ENCODE results near the gene CAPZB.
"Not testable (repeated sequence)": the region's sequence is repeated elsewhere in the genome, so short reads cannot be mapped to it uniquely, and the experiment has no call there.

Gene CAPZB

DNA sequence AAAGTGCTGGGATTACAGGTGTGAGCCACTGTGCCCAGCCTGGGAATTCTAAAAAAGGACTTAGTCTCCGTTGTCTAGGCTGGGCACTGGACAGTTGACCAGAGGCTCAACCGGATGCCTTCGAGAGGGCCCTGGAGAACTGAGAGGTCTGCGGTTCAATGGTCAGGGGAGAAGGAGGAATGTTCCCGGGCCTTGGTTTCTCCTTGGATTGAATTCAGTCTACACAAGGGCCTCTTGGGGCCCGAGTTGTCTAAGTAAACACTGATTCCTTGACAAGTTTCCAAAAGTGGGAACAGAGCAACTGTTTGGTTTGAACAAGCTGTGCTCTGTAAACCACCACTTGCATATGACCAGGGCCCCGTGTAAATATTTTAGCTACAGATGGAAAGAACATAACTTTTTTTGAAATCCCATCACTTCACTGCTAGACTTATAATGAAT is 29.1 kb upstream of the CAPZB start:
- Histone ChIP-seq H3K4me2 (ENCODE audit: low read length) (no peak overlapping the region), H4K20me1 (ENCODE audit: insufficient read depth, low read length) (no peaks in the 10 kb centered on the region), H3K9me3 (ENCODE audit: low read length) (no peaks in the 10 kb centered on the region), H3K27me3 (ENCODE audit: insufficient read depth, low read length) (no peaks in the 10 kb centered on the region; the same call in 1 of the 2 replicates), H3K36me3 (ENCODE audit: insufficient read depth, low read length) (no peaks in the 10 kb centered on the region), H3K4me3 (ENCODE audit: low read depth, low read length, poor library complexity, severe bottlenecking) (no peak overlapping the region), H3K9me2 (ENCODE audit: low read depth, low read length) (no peaks in the 10 kb centered on the region), H3K4me1 (ENCODE audit: insufficient read depth, low read length, severe bottlenecking) (no peaks in the 10 kb centered on the region), H3K9ac (ENCODE audit: low read length) (no peak overlapping the region), H3K79me2 (ENCODE audit: insufficient read depth, low read length) (no peaks in the 10 kb centered on the region), H2AFZ (ENCODE audit: low read length) (no peak overlapping the region), H3K27ac (ENCODE audit: low read depth, low read length, poor library complexity, severe bottlenecking) (no peak overlapping the region), H3F3A (ENCODE audit: insufficient read depth, low read length) (no peaks in the 10 kb centered on the region)
- TF ChIP-seq, protein P1, sequence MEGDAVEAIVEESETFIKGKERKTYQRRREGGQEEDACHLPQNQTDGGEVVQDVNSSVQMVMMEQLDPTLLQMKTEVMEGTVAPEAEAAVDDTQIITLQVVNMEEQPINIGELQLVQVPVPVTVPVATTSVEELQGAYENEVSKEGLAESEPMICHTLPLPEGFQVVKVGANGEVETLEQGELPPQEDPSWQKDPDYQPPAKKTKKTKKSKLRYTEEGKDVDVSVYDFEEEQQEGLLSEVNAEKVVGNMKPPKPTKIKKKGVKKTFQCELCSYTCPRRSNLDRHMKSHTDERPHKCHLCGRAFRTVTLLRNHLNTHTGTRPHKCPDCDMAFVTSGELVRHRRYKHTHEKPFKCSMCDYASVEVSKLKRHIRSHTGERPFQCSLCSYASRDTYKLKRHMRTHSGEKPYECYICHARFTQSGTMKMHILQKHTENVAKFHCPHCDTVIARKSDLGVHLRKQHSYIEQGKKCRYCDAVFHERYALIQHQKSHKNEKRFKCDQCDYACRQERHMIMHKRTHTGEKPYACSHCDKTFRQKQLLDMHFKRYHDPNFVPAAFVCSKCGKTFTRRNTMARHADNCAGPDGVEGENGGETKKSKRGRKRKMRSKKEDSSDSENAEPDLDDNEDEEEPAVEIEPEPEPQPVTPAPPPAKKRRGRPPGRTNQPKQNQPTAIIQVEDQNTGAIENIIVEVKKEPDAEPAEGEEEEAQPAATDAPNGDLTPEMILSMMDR (IDR thresholded peaks at IDR 0.05; ENCODE audit: low read length) = no peak

DNA sequence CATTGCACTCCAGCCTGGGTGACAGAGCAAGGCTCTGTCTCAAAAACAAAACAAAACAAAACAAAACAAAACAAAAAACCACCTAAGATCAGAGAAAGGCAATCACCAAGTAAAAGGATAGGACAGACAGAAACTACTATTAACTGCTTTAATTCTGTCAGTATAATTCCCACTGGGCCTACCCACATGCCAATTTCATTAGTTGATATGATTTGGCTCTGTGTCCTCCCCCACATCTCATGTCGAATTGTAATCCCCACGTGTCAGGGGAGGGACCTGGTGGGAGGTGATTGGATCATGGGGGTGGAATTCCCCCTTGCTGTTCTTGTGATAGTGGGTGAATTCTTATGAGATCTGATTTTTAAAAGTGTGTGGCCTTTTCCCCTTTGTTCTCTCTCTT is 27.2 kb upstream of the CAPZB start:
- H3K9ac ChIP-seq (ENCODE audit: low read length) = no peak overlapping the region
- H3F3A ChIP-seq (ENCODE audit: insufficient read depth, low read length) = no peaks in the 10 kb centered on the region
- H3K9me2 ChIP-seq (ENCODE audit: low read depth, low read length) = no peaks in the 10 kb centered on the region
- no peaks in the 10 kb centered on the region for H4K20me1 ChIP-seq (ENCODE audit: insufficient read depth, low read length)
- no peak overlapping the region for H2AFZ ChIP-seq (ENCODE audit: low read length)
- no peaks in the 10 kb centered on the region for H3K4me1 ChIP-seq (ENCODE audit: insufficient read depth, low read length, severe bottlenecking)
- no peak overlapping the region for H3K27ac ChIP-seq (ENCODE audit: low read depth, low read length, poor library complexity, severe bottlenecking)
- no peaks in the 10 kb centered on the region for H3K36me3 ChIP-seq (ENCODE audit: insufficient read depth, low read length)
- H3K4me3 ChIP-seq (ENCODE audit: low read depth, low read length, poor library complexity, severe bottlenecking) = no peak overlapping the region
- H3K79me2 ChIP-seq (ENCODE audit: insufficient read depth, low read length) = no peaks in the 10 kb centered on the region
- no peak for TF ChIP-seq EZH2 (IDR thresholded peaks at IDR 0.05; ENCODE audit: borderline replicate concordance, low read length)
- TF ChIP-seq, protein P1 (IDR thresholded peaks at IDR 0.05; ENCODE audit: low read length) = no peak
- H3K4me2 ChIP-seq (ENCODE audit: low read length) = no peak overlapping the region
- H3K9me3 ChIP-seq (ENCODE audit: low read length) = no peaks in the 10 kb centered on the region
- no peaks in the 10 kb centered on the region; the same call in 1 of the 2 replicates for H3K27me3 ChIP-seq (ENCODE audit: insufficient read depth, low read length)

DNA sequence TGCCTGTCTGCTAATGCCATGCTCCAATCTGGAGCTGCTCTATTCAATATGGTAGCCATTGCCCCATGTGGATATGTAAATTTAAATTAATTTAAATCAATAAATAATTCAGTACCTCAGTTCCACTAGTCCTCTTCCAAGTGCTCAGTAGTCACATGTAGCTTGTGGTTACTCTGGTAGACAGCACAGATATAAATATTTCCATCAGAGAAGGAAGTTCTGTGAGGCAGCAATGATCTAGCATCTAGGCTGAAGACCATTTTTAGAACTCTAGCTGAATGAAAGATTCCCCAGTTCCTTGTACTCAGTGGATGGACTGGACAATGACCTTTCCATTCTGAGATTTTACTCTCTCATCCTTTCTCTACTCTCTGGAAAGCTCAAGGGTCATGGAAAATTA is 25.8 kb upstream of the CAPZB start:
- Histone ChIP-seq H3K9me3 (ENCODE audit: low read length) (no peaks in the 10 kb centered on the region), H3K9ac (ENCODE audit: low read length) (no peak overlapping the region), H3F3A (ENCODE audit: insufficient read depth, low read length) (no peaks in the 10 kb centered on the region), H3K27me3 (ENCODE audit: insufficient read depth, low read length) (no peaks in the 10 kb centered on the region), H3K4me2 (ENCODE audit: low read length) (no peak overlapping the region), H3K9me2 (ENCODE audit: low read depth, low read length) (no peaks in the 10 kb centered on the region), H3K4me1 (ENCODE audit: insufficient read depth, low read length, severe bottlenecking) (peaks cover 3% of the 10 kb centered on the region), H4K20me1 (ENCODE audit: insufficient read depth, low read length) (no peaks in the 10 kb centered on the region), H3K4me3 (ENCODE audit: low read depth, low read length, poor library complexity, severe bottlenecking) (no peak overlapping the region), H3K36me3 (ENCODE audit: insufficient read depth, low read length) (no peaks in the 10 kb centered on the region), H2AFZ (ENCODE audit: low read length) (no peak overlapping the region), H3K27ac (ENCODE audit: low read depth, low read length, poor library complexity, severe bottlenecking) (no peak overlapping the region), H3K79me2 (ENCODE audit: insufficient read depth, low read length) (no peaks in the 10 kb centered on the region)
- TF ChIP-seq, protein P1 (IDR thresholded peaks at IDR 0.05; ENCODE audit: low read length) = no peak
- no peak for TF ChIP-seq EZH2 (IDR thresholded peaks at IDR 0.05; ENCODE audit: borderline replicate concordance, low read length)

DNA sequence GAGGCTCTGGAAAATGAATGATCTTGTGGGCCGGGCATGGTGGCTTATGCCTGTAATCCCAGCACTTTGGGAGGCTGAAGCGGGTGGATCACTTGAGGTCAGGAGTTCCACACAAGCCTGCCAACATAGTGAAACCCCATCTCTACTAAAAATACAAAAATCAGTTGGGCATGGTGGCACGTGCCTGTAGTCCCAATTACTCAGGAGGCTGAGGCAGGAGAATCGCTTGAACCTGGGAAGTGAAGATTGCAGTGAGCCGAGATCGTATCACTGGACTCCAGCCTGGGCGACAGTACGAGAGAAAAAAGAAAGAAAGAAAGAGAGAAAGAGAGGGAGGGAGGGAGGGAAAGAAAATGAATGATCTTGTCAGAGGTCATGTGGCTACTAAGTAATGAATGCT is 24.3 kb upstream of the CAPZB start:
- H3K9me2 ChIP-seq (ENCODE audit: low read depth, low read length); H3K27me3 ChIP-seq (ENCODE audit: insufficient read depth, low read length); H3K27ac ChIP-seq (ENCODE audit: low read depth, low read length, poor library complexity, severe bottlenecking); H3K4me3 ChIP-seq (ENCODE audit: low read depth, low read length, poor library complexity, severe bottlenecking); H3K79me2 ChIP-seq (ENCODE audit: insufficient read depth, low read length); H3K4me2 ChIP-seq (ENCODE audit: low read length); H4K20me1 ChIP-seq (ENCODE audit: insufficient read depth, low read length); H3F3A ChIP-seq (ENCODE audit: insufficient read depth, low read length); H3K9me3 ChIP-seq (ENCODE audit: low read length); H2AFZ ChIP-seq (ENCODE audit: low read length); H3K36me3 ChIP-seq (ENCODE audit: insufficient read depth, low read length); H3K9ac ChIP-seq (ENCODE audit: low read length): not testable (repeated sequence)
- H3K4me1 ChIP-seq (ENCODE audit: insufficient read depth, low read length, severe bottlenecking) = peaks cover 15% of the 10 kb centered on the region

Data from OCI-LY1 (cell line).